Fibroblast of the aortic adventitia (primary cell): ENCODE results near the gene TPI1. TPM values are rescaled to one million over a fixed set of nuclear protein-coding genes. Genes with fewer than 3 reads are reported as not detected.
A peak's percentile ranks its signal among the peaks of the same experiment; 100 is the strongest.

Experiments used
- DNase-seq: peaks from one replicate; pipeline ENCODE4 v3.0.0-alpha.2; 2010; ENCODE audit warnings: low read depth
- H3K4me3 ChIP-seq: 2 replicates; pipeline ENCODE4 v1.5.1; 2011; ENCODE audit warnings: low read depth, mild to moderate bottlenecking, control low read depth, low read length, moderate library complexity
- total RNA-seq: library from RNA; depleted of rRNA; stranded (reverse); fragments of >200 nt; gene quantifications from 2 replicates; pipeline ENCODE4 v1.2.3, GENCODE V29; 2012; ENCODE audit warnings: low replicate concordance
- TF ChIP-seq, protein P1 (sequence below): IDR thresholded peaks from 2 replicates; pipeline ENCODE4 v1.5.1; 2011; ENCODE audit warnings: mild to moderate bottlenecking, low read length, control low read depth, inconsistent platforms; ENCODE audit not compliant: insufficient read depth

Gene TPI1
- total RNA-seq, 1 donor: 680 TPM

DNA sequence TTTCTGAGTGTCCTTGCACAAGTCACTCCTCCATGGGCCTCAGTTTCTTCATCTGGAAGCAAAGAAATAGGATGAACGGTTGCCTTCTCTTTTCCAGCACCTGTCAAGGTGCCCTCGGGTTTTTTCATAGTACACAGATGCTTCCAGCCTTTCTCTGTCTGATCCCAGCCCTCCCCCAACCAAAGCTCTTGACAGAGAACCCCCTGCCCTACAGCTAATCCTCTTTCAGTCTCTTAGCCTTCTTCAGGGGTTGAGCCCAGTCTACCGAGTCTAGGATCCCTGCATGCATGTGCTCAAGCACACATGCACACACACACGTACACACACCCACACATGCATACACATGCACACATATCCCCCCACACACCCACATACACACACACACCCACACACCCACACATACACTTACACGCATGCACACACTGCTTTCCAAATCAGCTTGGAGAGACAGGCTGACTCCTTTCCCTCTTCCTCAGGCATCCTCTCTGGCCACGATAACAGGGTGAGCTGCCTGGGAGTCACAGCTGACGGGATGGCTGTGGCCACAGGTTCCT lies 20.9 kb upstream of the TPI1 start:
- H3K4me3 ChIP-seq: no peak overlapping the region
- no peak for DNase-seq
- TF ChIP-seq, protein P1, sequence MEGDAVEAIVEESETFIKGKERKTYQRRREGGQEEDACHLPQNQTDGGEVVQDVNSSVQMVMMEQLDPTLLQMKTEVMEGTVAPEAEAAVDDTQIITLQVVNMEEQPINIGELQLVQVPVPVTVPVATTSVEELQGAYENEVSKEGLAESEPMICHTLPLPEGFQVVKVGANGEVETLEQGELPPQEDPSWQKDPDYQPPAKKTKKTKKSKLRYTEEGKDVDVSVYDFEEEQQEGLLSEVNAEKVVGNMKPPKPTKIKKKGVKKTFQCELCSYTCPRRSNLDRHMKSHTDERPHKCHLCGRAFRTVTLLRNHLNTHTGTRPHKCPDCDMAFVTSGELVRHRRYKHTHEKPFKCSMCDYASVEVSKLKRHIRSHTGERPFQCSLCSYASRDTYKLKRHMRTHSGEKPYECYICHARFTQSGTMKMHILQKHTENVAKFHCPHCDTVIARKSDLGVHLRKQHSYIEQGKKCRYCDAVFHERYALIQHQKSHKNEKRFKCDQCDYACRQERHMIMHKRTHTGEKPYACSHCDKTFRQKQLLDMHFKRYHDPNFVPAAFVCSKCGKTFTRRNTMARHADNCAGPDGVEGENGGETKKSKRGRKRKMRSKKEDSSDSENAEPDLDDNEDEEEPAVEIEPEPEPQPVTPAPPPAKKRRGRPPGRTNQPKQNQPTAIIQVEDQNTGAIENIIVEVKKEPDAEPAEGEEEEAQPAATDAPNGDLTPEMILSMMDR: no peak

DNA sequence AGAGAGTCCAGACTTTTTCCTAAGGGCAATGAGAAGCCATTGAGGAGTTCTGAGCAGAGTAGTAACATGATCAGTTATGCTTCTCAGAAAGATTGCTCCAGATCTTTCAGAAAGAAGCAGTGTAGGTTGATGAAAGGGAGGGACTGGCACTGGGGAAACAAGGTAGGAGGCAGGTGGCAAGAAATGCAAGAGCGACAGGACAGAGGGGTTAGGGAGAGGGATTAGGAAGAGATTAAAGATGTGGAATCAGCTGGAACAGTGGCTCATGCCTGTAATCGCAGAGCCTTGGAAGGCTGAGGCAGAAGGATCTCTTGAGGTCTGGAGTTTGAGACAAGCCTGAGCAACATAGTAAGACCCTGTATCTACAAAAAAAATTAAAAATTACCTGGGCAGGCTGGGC lies 19.7 kb upstream of the TPI1 start:
- TF ChIP-seq, protein P1: no peak
- DNase-seq: no peak
- H3K4me3 ChIP-seq: no peak overlapping the region

DNA sequence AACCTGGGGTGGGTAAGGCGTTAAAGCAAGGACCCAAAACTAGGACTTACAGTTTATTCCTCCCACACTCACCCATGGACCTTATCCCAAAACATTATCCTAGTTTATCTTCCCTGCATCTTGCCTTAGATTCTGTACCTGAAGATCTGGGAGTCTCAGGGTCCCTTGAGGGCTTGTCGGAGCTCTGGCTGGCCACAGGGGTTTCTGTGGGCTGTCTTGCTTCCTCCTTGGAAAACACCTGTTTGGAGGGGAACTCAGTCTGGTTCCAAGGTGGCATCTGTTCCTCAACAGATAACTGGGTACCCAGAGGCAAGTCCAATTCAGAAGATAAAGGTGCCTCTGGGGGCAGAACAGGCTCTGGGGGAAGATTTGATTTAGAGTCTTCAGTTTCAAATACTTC lies 17.9 kb upstream of the TPI1 start:
- TF ChIP-seq, protein P1: no peak
- no peak overlapping the region for H3K4me3 ChIP-seq
- no peak for DNase-seq

DNA sequence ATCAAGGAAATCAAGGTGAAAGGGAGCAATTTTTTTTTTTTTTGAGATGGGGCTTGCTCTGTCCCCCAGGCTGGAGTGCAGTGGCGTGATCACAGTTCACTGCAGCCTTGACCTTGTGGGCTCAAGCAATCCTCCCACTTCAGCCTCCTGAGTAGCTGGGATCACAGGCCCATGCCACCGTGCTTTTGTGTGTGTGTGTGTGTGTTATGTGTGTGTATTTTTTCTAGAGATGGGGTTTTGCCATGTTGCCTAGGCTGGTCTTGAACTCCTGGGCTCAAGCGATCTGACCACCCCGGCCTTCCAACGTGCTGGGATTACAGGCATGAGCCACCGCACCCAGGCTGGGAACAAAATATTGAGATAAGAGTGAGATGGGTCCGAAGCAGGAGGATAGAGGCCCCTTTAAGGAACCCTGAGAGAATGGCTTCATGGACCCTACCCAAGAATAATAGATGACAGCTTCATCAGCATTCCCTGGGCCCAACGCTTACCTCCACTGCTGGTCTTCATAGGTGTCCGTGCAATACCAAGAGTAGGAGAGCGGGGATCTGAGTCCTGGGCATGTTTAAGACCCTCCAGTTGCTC lies 17.3 kb upstream of the TPI1 start:
- TF ChIP-seq, protein P1: no peak
- H3K4me3 ChIP-seq: peak overlapping the region; percentile 61
- DNase-seq: no peak

DNA sequence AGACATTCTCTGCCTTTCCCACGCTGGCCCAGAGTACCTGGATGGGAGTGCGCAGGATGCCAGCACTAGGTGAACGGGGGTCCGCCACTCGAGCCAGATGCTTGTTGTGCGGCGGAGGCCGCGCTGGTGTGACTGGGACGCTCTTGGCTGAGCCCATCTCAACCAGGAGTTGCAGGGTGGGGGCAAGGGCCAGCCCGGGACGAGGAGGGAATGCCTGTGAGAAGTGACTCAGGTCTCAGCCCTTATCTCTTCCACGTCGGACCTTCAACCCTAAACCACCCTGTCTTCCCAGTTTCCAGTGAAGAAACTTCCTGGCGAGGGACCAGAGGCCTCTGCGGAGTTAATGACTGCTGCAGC lies 16.6 kb upstream of the TPI1 start:
- TF ChIP-seq, protein P1: no peak
- DNase-seq: no peak
- H3K4me3 ChIP-seq: peak overlapping the region; percentile 61

DNA sequence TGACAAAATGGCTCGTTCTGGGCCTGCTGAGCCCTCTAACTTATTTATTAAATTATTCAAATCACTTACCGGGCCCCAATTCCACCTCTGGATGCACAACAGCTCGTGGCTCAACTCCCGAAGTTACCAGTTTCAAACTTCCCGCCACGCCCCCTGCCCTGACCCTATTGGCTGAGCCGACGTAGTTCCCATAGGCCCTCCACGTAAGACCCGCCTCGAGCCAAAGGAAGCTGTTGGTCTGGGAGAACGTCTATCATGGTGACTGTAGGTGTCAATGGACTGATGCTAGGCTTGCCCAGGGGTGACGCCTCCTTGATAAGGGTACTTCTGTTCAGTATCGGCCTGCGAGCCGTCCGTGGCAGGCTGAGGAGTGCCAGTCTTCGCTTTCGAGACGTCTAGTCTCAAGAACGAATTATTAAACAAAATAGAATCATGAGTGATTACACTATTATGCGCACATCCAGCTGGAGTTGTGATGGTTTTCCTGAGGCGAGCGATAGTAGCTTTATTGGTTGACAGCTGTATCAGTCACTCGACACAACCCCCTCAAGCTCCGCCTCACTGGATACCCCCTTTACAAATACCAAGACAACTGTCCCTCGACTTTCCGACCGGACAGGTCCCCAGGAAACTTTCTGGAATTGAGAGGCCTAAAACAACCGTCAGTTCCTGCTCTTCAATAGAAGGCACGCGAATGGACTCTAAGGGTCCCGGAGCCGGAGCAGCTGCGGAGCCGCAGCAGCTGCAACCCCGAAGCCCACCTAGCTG lies 16.0 kb upstream of the TPI1 start, which contains the start of gene CDCA3:
CDCA3 (minus strand) TSS at position 134 of the 768 bp plus-strand sequence. CDS start 334 bp downstream, outside the sequence.
- H3K4me3 ChIP-seq: peak within 1 kb of the TSS; percentile 97
- peak; percentile 99 for DNase-seq
- TF ChIP-seq, protein P1: no peak
